Skeletal muscle tissue (tissue), 4 donors: ENCODE results near the gene EOGT. TPM values are rescaled to one million over a fixed set of nuclear protein-coding genes. Genes with fewer than 3 reads are reported as not detected.

Source experiments
- H3K27ac ChIP-seq: one replicate; pipeline ENCODE4 v1.7.0; 2013; ENCODE audit warnings: mild to moderate bottlenecking, low read depth, low read length, inconsistent platforms
- H3K27me3 ChIP-seq, 3 donors: one replicate each; pipeline ENCODE4 v1.7.0; 2013; ENCODE audit warnings: low read length in 3 of 3; ENCODE audit not compliant: control insufficient read depth in 3 of 3, insufficient read depth in 3 of 3
- H3K36me3 ChIP-seq, 3 donors: one replicate each; pipeline ENCODE4 v1.7.0; 2013; ENCODE audit warnings: low read length in 3 of 3; ENCODE audit not compliant: control insufficient read depth in 3 of 3, insufficient read depth in 3 of 3
- H3K4me1 ChIP-seq, 3 donors: one replicate each; pipeline ENCODE4 v1.7.0; 2013; ENCODE audit warnings: low read length in 3 of 3, mild to moderate bottlenecking in 3 of 3; ENCODE audit not compliant: control insufficient read depth in 3 of 3, insufficient read depth in 3 of 3
- H3K4me3 ChIP-seq, 3 donors: one replicate each; pipeline ENCODE4 v1.7.0; 2013; ENCODE audit warnings: low read length in 3 of 3
- H3K9ac ChIP-seq, 3 donors: one replicate each; pipeline ENCODE4 v1.7.0; 2013; ENCODE audit warnings: low read length in 3 of 3, mild to moderate bottlenecking in 3 of 3, moderate library complexity in 2 of 3, low read depth in 1 of 3
- H3K9me3 ChIP-seq, 3 donors: one replicate each; pipeline ENCODE4 v1.7.0; 2013; ENCODE audit warnings: low read length in 3 of 3; ENCODE audit not compliant: control insufficient read depth in 3 of 3
- total RNA-seq: library from RNA; depleted of rRNA; stranded (reverse); fragments of >200 nt; gene quantifications from one replicate; pipeline ENCODE4 v1.2.3, GENCODE V29; 2014
- donor health status: Osteomylitis.

EOGT gene
- total RNA-seq, 1 donor from 2014 or later = 13.0 TPM

DNA sequence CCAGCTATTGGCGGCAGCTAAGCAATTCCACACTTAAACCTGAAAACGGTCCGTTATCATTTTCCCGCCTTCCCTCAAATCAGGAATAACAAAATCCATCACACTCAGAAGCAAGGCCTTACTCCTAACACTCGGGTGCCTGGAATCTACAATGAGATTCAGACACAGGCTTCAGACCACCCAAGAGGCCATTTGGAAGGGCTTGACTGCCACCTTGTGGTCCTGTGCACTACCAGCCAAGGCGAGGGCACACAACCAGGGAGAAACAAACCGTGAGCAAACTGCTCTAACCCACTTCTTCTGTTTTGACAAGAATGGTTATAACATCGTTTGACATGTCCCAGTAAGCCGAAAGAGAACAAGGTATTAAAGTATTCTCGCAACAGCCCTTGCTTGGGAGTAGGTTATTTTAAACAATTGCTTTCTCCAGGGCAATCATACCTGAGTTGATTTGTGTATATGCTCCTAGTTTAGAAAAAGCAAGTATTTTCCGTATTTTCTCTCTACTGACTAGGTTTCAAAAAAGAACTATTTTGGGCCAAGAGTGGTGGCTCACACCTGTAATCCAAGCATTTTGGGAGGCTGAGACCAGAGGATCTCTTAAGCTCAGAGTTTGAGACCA is 41.0 kb downstream of the EOGT start:
- Histone ChIP-seq H3K36me3 (peaks cover 10 to 15% (median 12%) of the 10 kb centered on the region in 3 donors), H3K9me3 (no peaks in the 10 kb centered on the region), H3K9ac (no peak overlapping the region), H3K27me3 (peaks cover 0 to 7% (median 5%) of the 10 kb centered on the region in 3 donors), H3K4me3 (no peak overlapping the region), H3K27ac (no peak overlapping the region), H3K4me1 (no peaks in the 10 kb centered on the region)

DNA sequence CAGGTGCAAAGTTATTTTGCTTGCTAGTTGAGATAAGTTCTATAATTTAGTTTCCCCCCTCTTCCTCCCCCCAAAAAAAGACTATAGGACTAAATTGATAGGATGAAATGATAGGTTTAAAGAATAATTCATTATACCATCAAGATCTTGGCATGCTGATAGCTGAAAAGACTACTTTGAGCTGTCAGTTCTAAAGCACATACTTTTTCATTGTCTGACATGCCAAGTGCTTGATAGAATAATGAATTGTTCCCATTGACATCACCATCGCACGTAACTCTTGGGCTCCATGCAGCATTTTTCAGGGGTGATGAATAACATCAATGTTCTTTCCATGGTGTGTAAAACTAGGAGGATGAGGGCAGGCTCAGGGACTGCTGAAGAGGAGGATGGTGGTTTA is 48.8 kb downstream of the EOGT start:
- Histone ChIP-seq H3K27ac (no peak overlapping the region), H3K27me3 (peaks cover 0 to 7% (median 0%) of the 10 kb centered on the region in 3 donors), H3K9ac (no peak overlapping the region), H3K4me1 (no peaks in the 10 kb centered on the region), H3K4me3 (no peak overlapping the region), H3K9me3 (no peaks in the 10 kb centered on the region), H3K36me3 (no peaks in the 10 kb centered on the region)

DNA sequence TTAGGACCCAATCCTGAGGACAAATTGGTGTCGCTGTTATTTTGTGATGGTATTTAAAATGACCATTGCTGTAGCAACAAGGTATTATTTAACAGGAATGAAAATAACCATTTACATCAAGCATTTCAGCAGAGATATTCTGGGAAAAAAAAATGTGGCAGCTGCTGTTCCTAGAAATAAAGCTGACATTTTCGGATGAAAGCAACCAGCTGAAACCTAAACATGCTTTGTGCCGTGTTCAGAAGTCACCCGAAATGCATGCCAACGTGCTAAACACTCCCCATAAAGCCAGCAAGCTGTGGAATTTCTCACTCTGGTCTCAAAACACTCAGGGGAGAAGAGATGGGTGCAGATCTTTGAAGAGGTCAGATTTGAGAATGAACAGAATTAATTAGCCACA is 49.6 kb downstream of the EOGT start:
- Histone ChIP-seq H3K4me1 (no peaks in the 10 kb centered on the region), H3K27ac (no peak overlapping the region), H3K36me3 (no peaks in the 10 kb centered on the region), H3K27me3 (peaks cover 0 to 5% (median 0%) of the 10 kb centered on the region in 3 donors), H3K4me3 (no peak overlapping the region), H3K9ac (no peak overlapping the region), H3K9me3 (no peaks in the 10 kb centered on the region)

DNA sequence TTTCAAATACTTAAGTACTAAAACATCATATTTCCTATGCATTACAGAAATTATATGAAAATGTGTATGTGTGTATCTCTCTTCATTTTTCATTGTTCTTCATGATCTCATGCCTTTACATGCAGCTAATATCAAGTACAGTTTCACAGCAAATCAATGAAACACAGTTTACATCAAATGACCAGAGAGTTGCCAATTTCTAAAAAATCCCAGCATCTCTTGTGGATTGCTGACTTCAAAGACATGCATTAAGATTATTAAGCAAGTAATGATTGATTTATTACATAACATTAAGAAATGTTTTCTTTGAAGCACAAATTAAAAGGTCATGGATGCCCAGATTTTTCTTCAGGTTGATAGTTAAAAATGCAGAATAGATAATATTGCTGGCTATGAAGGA is 50.1 kb downstream of the EOGT start:
- H3K9ac ChIP-seq = no peak overlapping the region
- no peak overlapping the region for H3K27ac ChIP-seq
- peaks cover 0 to 4% (median 0%) of the 10 kb centered on the region in 3 donors for H3K27me3 ChIP-seq
- no peaks in the 10 kb centered on the region for H3K9me3 ChIP-seq
- no peaks in the 10 kb centered on the region for H3K4me1 ChIP-seq
- H3K36me3 ChIP-seq = no peaks in the 10 kb centered on the region
- H3K4me3 ChIP-seq = no peak overlapping the region

DNA sequence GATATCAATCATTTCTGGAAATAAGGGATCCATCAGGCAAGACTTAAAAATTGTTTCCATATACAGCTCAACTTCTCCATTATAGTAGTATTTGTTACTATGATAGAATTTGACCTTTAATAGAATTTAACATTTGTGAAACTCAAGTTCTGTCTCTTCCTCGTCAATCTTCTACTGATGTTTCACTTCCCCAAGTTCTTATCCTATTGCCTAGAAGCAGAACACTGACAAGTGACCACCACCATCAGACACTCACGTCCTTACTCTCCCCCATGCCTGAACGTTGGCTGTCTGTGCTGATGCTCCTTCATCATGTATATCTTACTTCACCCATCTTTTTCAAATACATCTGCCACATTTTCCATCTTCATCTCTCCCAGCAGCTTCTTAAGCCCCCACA is 54.6 kb downstream of the EOGT start:
- Histone ChIP-seq H3K4me1 (no peaks in the 10 kb centered on the region), H3K27me3 (peaks cover 0 to 7% (median 0%) of the 10 kb centered on the region in 3 donors), H3K27ac (no peak overlapping the region), H3K4me3 (no peak overlapping the region), H3K9me3 (no peaks in the 10 kb centered on the region), H3K9ac (no peak overlapping the region), H3K36me3 (no peaks in the 10 kb centered on the region)

DNA sequence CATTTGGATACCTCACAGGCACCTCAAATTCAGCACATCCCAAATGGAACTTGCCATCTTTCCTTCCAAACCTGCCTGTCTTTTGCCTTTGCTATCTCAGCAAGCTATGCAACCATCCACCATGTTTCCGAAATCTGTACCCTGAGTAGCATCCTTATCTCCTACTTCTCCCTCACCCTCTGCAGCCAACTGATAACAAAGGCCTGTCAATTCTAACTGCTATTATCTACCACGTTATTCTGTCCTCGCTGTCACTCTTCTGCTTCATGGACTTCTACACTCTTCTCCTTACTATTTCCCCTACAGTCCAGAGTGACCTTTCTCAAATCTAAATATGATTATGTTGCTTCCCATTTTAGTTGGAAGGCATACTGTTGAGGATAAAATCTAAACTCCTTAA is 55.6 kb downstream of the EOGT start:
- Histone ChIP-seq H3K27ac (no peak overlapping the region), H3K4me1 (no peaks in the 10 kb centered on the region), H3K9me3 (no peaks in the 10 kb centered on the region), H3K27me3 (peaks cover 0 to 7% (median 0%) of the 10 kb centered on the region in 3 donors), H3K9ac (no peak overlapping the region), H3K4me3 (no peak overlapping the region), H3K36me3 (no peaks in the 10 kb centered on the region)

DNA sequence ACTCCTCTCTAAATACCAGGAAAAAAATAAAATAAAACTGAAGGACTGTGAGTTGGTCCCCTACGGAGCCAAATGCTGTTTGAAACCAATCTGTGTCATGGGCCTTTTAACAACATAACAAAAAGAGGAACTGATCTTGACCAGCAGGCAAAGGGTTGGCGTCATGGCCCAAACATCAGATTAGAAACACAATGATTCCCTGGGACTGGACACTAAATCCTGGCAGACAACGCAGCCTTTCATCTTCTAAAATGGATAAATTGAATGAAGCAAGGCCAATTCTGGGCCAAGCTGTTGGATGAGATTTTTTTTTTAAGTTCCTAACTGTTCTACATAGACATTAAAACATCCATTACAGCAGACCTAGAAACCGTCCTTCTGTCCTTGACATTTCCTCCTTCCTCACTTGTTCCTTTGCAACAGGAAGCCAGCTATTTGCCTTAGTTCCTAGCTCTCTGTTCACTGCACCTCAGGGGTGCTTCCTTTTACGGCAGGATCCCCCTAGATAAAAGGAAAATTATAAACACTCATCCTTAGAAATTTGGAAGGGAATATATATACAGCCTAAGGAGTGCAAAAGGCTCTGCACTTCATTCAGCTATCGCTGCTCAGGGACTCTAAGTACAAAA is 59.6 kb downstream of the EOGT start:
- no peaks in the 10 kb centered on the region for H3K9me3 ChIP-seq
- no peak overlapping the region for H3K27ac ChIP-seq
- H3K27me3 ChIP-seq = peaks cover 0 to 7% (median 0%) of the 10 kb centered on the region in 3 donors
- no peak overlapping the region for H3K4me3 ChIP-seq
- no peaks in the 10 kb centered on the region for H3K36me3 ChIP-seq
- no peaks in the 10 kb centered on the region for H3K4me1 ChIP-seq
- H3K9ac ChIP-seq = no peak overlapping the region

DNA sequence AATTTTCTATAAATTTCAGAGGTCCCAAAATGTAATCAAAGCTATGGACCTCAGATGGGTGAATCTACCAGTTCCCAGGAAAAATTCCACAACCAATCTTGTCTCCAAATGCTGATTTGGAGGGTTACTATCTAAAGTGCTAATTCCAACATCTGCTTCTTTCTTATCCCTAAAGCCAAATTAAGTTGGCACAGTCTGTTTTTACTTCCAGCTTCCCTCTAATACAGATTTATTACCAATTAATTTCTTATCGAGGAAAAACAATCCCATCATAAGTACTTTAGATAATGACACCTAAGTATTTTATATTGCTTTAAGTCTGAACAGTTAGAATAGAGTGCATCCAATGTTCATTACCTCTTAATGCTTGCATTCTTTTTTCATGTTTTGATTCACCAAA is 68.3 kb downstream of the EOGT start:
- H3K27me3 ChIP-seq = peaks cover 0 to 4% (median 3%) of the 10 kb centered on the region in 3 donors
- H3K9me3 ChIP-seq = no peaks in the 10 kb centered on the region
- H3K27ac ChIP-seq = no peak overlapping the region
- no peaks in the 10 kb centered on the region for H3K36me3 ChIP-seq
- no peak overlapping the region for H3K9ac ChIP-seq
- no peak overlapping the region for H3K4me3 ChIP-seq
- H3K4me1 ChIP-seq = no peaks in the 10 kb centered on the region

DNA sequence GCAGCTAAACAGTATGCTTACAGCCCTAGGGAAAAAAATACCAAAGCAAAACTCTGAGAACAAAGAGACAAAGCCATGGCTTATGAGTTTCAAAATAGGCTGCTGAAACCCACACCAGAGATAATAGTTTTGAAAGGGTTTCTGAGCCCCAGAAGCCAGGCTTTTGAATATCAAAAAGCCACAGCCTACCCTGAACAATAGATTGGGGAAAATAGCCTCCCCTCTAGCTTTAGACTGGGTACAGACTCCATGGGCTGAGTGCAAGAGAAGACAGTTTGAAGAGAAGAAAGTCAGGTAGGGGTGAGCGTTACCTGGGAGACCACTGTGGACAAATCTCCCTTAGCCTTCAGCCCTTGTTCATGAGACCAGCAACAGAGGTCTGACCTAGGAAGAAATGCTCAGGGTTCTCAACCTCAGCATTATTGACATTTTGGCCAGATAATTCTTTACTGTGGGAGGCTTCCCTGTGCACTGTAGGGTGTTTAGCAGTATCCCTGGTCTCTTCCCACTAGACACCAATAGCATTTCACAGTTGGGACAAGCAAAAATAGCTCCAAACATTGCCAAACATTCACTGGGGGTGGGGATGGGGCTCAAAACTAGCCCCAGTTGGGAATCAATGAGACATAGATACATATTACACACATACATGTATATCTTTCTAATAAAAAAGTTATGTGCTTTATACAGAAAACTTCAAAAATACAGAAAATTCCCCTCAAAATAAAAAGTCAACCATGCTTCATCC is 69.6 kb downstream of the EOGT start:
- H3K4me1 ChIP-seq = no peaks in the 10 kb centered on the region
- H3K4me3 ChIP-seq = no peak overlapping the region
- peaks cover 0 to 4% (median 3%) of the 10 kb centered on the region in 3 donors for H3K27me3 ChIP-seq
- no peak overlapping the region for H3K9ac ChIP-seq
- no peak overlapping the region for H3K27ac ChIP-seq
- H3K9me3 ChIP-seq = no peaks in the 10 kb centered on the region
- H3K36me3 ChIP-seq = no peaks in the 10 kb centered on the region

DNA sequence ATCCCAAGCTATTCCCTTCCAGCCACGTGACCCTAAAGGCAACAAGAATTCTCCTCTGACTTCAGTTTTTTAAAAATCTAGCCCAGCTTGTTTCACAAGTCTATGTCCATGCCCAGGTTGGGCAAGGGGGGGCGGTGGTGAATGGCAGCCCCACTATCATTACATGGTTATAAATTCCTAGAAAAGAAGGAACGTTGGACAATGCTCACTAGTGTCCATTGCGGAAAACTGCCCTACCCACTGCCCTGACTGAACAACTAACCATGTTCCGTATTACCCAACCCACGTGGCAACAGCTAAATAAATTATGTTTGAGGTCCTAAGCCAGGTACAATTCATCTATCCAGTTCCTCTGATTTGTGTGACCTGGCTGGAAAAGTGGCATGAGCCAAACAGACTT is 72.4 kb downstream of the EOGT start:
- H3K4me3 ChIP-seq = no peak overlapping the region
- H3K27ac ChIP-seq = no peak overlapping the region
- no peaks in the 10 kb centered on the region for H3K9me3 ChIP-seq
- H3K9ac ChIP-seq = no peak overlapping the region
- H3K27me3 ChIP-seq = peaks cover 0 to 13% (median 4%) of the 10 kb centered on the region in 3 donors
- H3K4me1 ChIP-seq = no peaks in the 10 kb centered on the region
- H3K36me3 ChIP-seq = no peaks in the 10 kb centered on the region
